Measurements from ENCODE around the gene TRPV4.

Gene TRPV4

GRCh38 chr12:109813810-109814416 lies 19.3 kb downstream of the TRPV4 start:
- FAIRE-seq (no peak), DNase-seq (ENCODE audit: insufficient read length) (no peak)
- TF ChIP-seq POLR2AphosphoS5 (IDR thresholded peaks at IDR 0.05; ENCODE audit: low read depth, low read length): no peak
- TF ChIP-seq POLR2A (IDR thresholded peaks at IDR 0.05; ENCODE audit: low read depth, low read length): no peak
- TF ChIP-seq TAF1 (IDR thresholded peaks at IDR 0.05; ENCODE audit: borderline replicate concordance, low read depth, low read length): no peak

DNA sequence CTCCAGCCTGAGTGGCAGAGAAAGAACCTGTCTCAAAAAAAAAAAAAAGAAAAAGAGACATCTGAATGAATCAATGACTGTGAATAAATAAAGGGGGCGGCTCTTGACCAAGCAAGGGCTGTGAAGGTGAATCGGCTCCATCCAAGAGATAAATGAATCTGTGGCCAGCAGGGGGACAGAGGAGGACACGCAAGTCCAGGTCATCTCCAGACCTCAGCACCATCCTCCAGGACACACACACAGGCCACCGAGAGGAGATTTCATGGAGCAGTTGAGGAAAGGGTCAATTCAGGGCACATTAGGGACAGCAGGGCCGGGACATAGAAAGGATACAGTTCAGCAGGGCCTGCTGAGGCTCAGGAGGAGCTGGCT lies 21.6 kb downstream of the TRPV4 start:
- DNase-seq (ENCODE audit: insufficient read length): no peak
- no peak for FAIRE-seq
- TF ChIP-seq POLR2A (IDR thresholded peaks at IDR 0.05; ENCODE audit: low read depth, low read length): no peak
- no peak for TF ChIP-seq TAF1 (IDR thresholded peaks at IDR 0.05; ENCODE audit: borderline replicate concordance, low read depth, low read length)
- no peak for TF ChIP-seq POLR2AphosphoS5 (IDR thresholded peaks at IDR 0.05; ENCODE audit: low read depth, low read length)

DNA sequence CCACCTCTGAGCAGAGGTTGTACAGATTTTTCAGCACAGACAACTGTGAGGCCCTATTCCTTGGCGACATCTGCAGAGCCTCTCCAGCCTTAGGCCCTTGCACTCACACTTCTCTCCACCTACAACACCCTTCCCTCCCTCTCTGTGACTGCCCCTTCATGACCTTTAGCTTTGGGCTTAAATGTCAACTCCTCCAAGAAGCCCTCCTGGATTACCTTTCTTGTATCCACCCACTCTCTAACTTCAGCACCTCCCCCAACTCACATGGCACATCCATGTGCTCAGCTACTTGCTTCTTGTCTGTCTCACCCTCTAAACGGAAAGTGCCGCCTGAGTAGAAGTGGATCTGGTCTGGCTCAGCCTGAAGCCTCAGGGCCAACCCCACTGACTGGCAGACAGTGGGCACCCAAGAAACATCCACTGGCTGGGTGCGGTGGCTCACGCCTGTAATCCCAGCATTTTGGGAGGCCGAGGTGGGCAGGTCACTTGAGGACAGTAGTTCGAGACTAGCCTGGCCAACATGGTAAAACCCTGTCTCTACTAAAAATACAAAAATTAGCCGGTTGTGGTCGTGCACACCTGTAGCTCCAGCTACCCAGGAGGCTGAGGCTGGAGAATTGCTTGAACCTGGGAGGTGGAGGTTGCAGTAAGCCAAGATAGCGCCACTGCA lies 22.1 kb downstream of the TRPV4 start:
- no peak for TF ChIP-seq POLR2AphosphoS5 (IDR thresholded peaks at IDR 0.05; ENCODE audit: low read depth, low read length)
- TF ChIP-seq POLR2A (IDR thresholded peaks at IDR 0.05; ENCODE audit: low read depth, low read length): no peak
- TF ChIP-seq TAF1 (IDR thresholded peaks at IDR 0.05; ENCODE audit: borderline replicate concordance, low read depth, low read length): no peak
- DNase-seq (ENCODE audit: insufficient read length) (no peak), FAIRE-seq (no peak)

DNA sequence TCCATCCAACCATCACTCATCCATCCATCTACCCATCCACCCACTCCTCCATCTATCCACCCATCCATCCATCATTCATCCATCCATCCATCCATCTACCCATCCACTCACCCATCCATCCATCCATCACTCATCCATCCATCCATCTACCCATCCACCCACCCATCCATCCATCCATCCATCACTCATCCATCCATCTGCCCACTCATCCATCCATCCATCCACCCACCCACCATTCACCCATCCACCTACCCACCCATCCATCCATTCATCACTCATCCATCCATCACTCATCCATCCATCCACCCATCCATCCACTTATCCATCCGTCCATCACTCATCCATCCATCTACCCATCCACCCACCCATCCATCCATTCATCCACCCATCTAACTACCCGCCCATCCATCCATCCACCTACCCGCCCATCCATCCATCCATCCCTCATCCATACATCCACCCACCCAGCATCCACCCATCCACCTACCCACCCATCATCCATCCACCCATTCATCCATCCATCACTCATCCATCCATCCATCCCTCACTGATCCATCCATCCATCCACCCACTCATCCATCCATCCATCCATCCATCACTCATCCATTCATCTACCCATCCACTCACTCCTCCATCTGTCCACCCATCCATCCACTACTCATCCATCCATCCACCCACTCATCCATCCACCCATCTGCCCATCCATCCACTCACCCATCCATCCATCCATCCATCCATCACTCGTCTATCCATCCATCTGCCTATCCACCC lies 24.1 kb downstream of the TRPV4 start:
- DNase-seq (ENCODE audit: insufficient read length): no peak
- no peak for TF ChIP-seq TAF1 (IDR thresholded peaks at IDR 0.05; ENCODE audit: borderline replicate concordance, low read depth, low read length)
- no peak for TF ChIP-seq POLR2AphosphoS5 (IDR thresholded peaks at IDR 0.05; ENCODE audit: low read depth, low read length)
- no peak for TF ChIP-seq POLR2A (IDR thresholded peaks at IDR 0.05; ENCODE audit: low read depth, low read length)
- no peak for FAIRE-seq

GRCh38 chr12:109807954-109808643 lies 25.1 kb downstream of the TRPV4 start:
- DNase-seq (ENCODE audit: insufficient read length) (no peak), FAIRE-seq (no peak)
- TF ChIP-seq POLR2AphosphoS5 (IDR thresholded peaks at IDR 0.05; ENCODE audit: low read depth, low read length) (no peak), POLR2A (IDR thresholded peaks at IDR 0.05; ENCODE audit: low read depth, low read length) (no peak), TAF1 (IDR thresholded peaks at IDR 0.05; ENCODE audit: borderline replicate concordance, low read depth, low read length) (no peak)

DNA sequence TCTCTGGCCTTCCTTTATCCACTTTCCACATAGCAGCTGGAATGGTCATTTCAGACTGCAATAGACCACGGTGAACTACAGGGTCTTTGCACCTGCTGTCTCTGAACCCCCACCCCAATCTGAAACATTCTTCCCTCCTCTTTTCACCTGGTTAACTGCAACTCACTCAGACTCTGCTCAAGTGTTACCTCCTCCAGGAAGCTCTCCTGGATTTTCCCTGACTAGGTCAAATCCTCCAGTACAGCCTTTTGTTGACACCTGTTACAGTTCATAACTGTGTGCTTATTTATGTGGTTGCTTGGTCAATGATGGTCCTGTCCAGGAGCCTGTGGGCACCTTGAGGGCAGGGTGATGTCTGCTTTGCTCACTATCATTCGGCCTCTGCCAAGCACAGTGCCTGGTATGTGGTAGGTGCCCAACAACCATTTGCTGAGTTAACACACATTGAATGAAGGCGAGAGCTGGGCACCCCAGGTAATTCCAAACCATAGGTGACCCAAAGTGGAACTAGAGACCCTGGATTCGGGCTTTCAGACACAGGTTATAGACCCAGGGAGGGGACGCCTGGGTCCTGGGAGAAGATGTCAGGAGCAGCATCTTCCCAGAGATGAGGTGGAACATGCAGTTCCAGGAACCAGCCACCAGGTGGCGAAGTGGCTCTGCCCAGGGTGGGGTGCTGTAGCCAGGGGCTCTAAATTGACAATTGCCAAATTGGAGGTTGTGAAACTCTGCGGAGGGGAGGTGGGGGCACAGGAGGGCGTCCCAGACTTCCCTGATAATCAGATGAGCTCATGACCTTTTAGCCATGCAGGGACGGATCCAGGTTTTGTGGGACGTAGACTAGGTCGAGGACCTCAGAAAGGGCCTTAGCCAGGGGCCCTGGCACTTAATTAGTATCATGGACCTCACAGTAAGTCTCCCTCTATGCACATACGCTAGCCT lies 28.1 kb downstream of the TRPV4 start:
- TF ChIP-seq POLR2A (IDR thresholded peaks at IDR 0.05; ENCODE audit: low read depth, low read length): no peak
- no peak for TF ChIP-seq TAF1 (IDR thresholded peaks at IDR 0.05; ENCODE audit: borderline replicate concordance, low read depth, low read length)
- TF ChIP-seq POLR2AphosphoS5 (IDR thresholded peaks at IDR 0.05; ENCODE audit: low read depth, low read length): no peak
- peak; percentile 75 for FAIRE-seq
- DNase-seq (ENCODE audit: insufficient read length): peak; percentile 69

DNA sequence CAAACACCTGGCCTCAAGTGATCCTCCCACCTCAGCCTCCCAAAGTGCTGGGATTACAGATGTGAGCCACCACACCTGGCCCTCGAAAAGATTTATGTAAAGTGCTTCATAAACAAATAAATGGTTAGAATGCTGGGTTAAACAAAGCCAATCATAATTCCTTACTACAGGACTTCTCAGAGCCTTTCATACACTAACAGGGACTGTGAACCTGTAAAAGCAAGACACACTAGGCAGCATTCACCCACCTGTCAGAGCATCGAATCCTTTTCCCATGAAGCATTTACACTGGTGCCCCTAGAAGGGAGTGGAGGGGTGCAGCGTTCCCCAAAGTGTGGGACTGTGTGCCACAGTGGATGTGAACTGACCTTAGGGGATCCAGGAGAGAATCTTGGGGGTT lies 29.5 kb downstream of the TRPV4 start:
- TF ChIP-seq POLR2AphosphoS5 (IDR thresholded peaks at IDR 0.05; ENCODE audit: low read depth, low read length) (no peak), POLR2A (IDR thresholded peaks at IDR 0.05; ENCODE audit: low read depth, low read length) (no peak), TAF1 (IDR thresholded peaks at IDR 0.05; ENCODE audit: borderline replicate concordance, low read depth, low read length) (no peak)
- DNase-seq (ENCODE audit: insufficient read length): no peak
- FAIRE-seq: no peak

GRCh38 chr12:109802828-109803227 lies 30.4 kb downstream of the TRPV4 start:
- DNase-seq (ENCODE audit: insufficient read length) (no peak), FAIRE-seq (no peak)
- TF ChIP-seq POLR2A (IDR thresholded peaks at IDR 0.05; ENCODE audit: low read depth, low read length): no peak
- TF ChIP-seq TAF1 (IDR thresholded peaks at IDR 0.05; ENCODE audit: borderline replicate concordance, low read depth, low read length): no peak
- TF ChIP-seq POLR2AphosphoS5 (IDR thresholded peaks at IDR 0.05; ENCODE audit: low read depth, low read length): no peak

DNA sequence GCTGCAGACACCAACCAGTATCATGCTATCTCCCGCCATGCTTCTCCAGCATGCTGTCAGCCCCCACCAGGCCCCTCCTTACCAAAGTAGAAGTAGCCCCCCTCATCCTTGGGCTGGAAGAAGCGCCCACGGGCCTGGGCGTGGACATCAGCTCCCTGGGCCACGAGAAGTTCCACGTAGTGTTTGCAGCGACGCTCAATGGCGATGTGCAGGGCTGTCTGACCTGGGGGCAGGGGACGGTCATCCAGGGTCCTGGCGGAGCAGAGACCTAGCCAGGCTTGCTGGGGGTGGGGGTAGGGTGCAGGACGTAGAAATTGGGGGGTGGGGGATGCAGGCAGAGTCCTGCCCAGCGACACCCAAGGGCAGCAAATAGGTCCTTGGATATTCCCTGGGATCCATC lies 32.7 kb downstream of the TRPV4 start:
- no peak for FAIRE-seq
- no peak for DNase-seq (ENCODE audit: insufficient read length)
- no peak for TF ChIP-seq POLR2AphosphoS5 (IDR thresholded peaks at IDR 0.05; ENCODE audit: low read depth, low read length)
- TF ChIP-seq POLR2A (IDR thresholded peaks at IDR 0.05; ENCODE audit: low read depth, low read length): no peak
- TF ChIP-seq TAF1 (IDR thresholded peaks at IDR 0.05; ENCODE audit: borderline replicate concordance, low read depth, low read length): no peak

- no peak for TF ChIP-seq POLR2AphosphoS5 (IDR thresholded peaks at IDR 0.05; ENCODE audit: low read depth, low read length)
- TF ChIP-seq POLR2A (IDR thresholded peaks at IDR 0.05; ENCODE audit: low read depth, low read length): no peak
- no peak for TF ChIP-seq TAF1 (IDR thresholded peaks at IDR 0.05; ENCODE audit: borderline replicate concordance, low read depth, low read length)
- no peak for FAIRE-seq
- no peak for DNase-seq (ENCODE audit: insufficient read length)
Measured at GRCh38 chr12:109798691-109799090, 34.5 kb downstream of the TRPV4 start.
